ENCODE data around the gene ARG1. TPM values are rescaled to one million over a fixed set of nuclear protein-coding genes. Genes with fewer than 3 reads are reported as not detected.

Gene ARG1
- total and polyA plus RNA-seq, 5 donors from 2014 or later, result 3.6 to 19.1 (median 9.1) TPM

GRCh38 chr6:131545317-131545716, 27.7 kb upstream of the ARG1 start:
- no peaks in the 10 kb centered on the region for H3K9me3 ChIP-seq (ENCODE audit: control insufficient read depth in 2 of 2, low read length in 2 of 2)
- H3K36me3 ChIP-seq (ENCODE audit: control insufficient read depth, insufficient read depth, low read length), result no peaks in the 10 kb centered on the region
- Mint-ChIP-seq H3K27me3 (peaks cover 24% of the 10 kb centered on the region), H3K9me3 (peaks cover 0 to 4% (median 0%) of the 10 kb centered on the region in 7 donors), H3K4me3 (no peak overlapping the region), H3K4me1 (no peaks in the 10 kb centered on the region), H3K27ac (no peak overlapping the region), H3K36me3 (no peaks in the 10 kb centered on the region)
- ATAC-seq (ENCODE audit: low read depth in 2 of 2), result no peak
- peaks cover 10% of the 10 kb centered on the region for H3K27me3 ChIP-seq (ENCODE audit: control insufficient read depth, insufficient read depth, low read length)
- H3K4me1 ChIP-seq (ENCODE audit: control insufficient read depth, insufficient read depth, low read length, poor library complexity, severe bottlenecking), result no peaks in the 10 kb centered on the region
- no peak overlapping the region for H3K27ac ChIP-seq (ENCODE audit: insufficient read depth, low read length, poor library complexity, severe bottlenecking)
- H3K4me3 ChIP-seq (ENCODE audit: low read depth, low read length), result no peak overlapping the region
- DNase-seq, result no peak

DNA sequence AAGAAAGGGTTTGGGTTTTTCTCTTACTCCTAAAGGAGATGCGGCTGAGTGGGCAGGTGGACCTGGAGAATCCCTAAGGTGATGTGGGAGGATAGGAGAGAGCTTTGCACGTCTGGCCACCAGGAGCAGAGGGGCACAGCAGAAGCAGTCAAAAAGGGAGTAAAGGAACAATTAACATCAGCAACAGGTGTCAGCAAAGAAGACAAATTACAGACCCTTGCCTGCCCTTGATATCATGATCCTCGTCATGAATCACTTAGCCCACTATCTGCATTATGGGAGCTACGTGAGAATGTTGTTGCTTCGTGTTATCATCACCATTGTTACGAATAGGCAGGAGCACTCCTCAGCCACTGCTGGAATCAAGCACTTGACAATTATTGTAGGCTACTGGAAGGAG, 25.5 kb upstream of the ARG1 start:
- H3K27ac Mint-ChIP-seq, result no peak overlapping the region
- Histone ChIP-seq H3K36me3 (ENCODE audit: control insufficient read depth, insufficient read depth, low read length) (no peaks in the 10 kb centered on the region), H3K4me3 (ENCODE audit: low read depth, low read length) (no peak overlapping the region), H3K9me3 (ENCODE audit: control insufficient read depth in 2 of 2, low read length in 2 of 2) (no peaks in the 10 kb centered on the region), H3K4me1 (ENCODE audit: control insufficient read depth, insufficient read depth, low read length, poor library complexity, severe bottlenecking) (no peaks in the 10 kb centered on the region), H3K27me3 (ENCODE audit: control insufficient read depth, insufficient read depth, low read length) (peaks cover 12% of the 10 kb centered on the region), H3K27ac (ENCODE audit: insufficient read depth, low read length, poor library complexity, severe bottlenecking) (no peak overlapping the region)
- DNase-seq, result no peak
- no peak for ATAC-seq (ENCODE audit: low read depth in 2 of 2)
- H3K27me3 Mint-ChIP-seq, result peaks cover 24% of the 10 kb centered on the region
- H3K36me3 Mint-ChIP-seq, result no peaks in the 10 kb centered on the region
- H3K9me3 Mint-ChIP-seq, result peaks cover 0 to 1% (median 0%) of the 10 kb centered on the region in 7 donors
- no peaks in the 10 kb centered on the region for H3K4me1 Mint-ChIP-seq
- H3K4me3 Mint-ChIP-seq, result no peak overlapping the region

DNA sequence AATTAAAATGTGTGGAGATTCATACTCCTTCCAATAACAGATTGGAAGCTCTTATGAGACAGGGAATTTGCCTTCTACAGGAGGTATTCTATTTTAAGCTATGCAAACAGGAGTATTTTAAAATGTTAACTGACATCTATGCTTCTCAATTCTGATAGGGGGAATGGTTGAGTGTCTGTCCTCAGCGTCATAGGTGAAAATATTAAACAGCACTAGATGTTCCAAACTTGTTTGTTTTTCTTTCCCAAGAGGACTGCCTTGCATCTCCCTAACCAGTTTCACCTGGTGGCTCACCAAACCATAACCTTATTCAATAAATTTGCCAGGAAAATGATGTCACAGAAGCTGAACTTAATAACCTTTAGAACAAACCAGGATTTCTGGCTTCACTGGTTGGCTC, 24.6 kb upstream of the ARG1 start:
- H3K4me3 Mint-ChIP-seq, result no peak overlapping the region
- H3K4me3 ChIP-seq (ENCODE audit: low read depth, low read length), result no peak overlapping the region
- no peaks in the 10 kb centered on the region for H3K36me3 Mint-ChIP-seq
- no peaks in the 10 kb centered on the region for H3K36me3 ChIP-seq (ENCODE audit: control insufficient read depth, insufficient read depth, low read length)
- H3K27ac ChIP-seq (ENCODE audit: insufficient read depth, low read length, poor library complexity, severe bottlenecking), result no peak overlapping the region
- H3K27ac Mint-ChIP-seq, result no peak overlapping the region
- DNase-seq (no peak), ATAC-seq (ENCODE audit: low read depth in 2 of 2) (no peak)
- peaks cover 0 to 3% (median 0%) of the 10 kb centered on the region in 7 donors for H3K9me3 Mint-ChIP-seq
- no peaks in the 10 kb centered on the region for H3K4me1 Mint-ChIP-seq
- H3K27me3 ChIP-seq (ENCODE audit: control insufficient read depth, insufficient read depth, low read length), result peaks cover 12% of the 10 kb centered on the region
- peaks cover 25% of the 10 kb centered on the region for H3K27me3 Mint-ChIP-seq
- no peaks in the 10 kb centered on the region for H3K9me3 ChIP-seq (ENCODE audit: control insufficient read depth in 2 of 2, low read length in 2 of 2)
- H3K4me1 ChIP-seq (ENCODE audit: control insufficient read depth, insufficient read depth, low read length, poor library complexity, severe bottlenecking), result no peaks in the 10 kb centered on the region

DNA sequence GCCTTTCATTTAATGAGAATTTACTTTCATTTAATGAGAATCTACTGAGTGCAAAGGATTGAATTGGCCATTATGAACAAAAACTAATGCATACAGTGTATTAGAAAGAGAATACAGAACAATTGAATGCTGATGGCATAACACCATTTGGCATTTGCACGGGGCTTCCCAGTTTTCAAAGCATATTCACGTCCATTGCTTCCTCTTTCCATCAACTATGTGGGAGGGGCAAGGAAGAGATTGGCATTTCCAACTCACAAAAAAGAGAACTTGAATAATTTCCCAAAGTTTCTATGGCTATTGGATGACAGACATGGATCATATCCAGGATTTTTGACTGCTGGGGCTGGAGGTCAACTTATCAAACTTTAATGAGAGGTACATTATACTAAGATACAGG, 23.2 kb upstream of the ARG1 start:
- H3K27ac Mint-ChIP-seq, result no peak overlapping the region
- no peaks in the 10 kb centered on the region for H3K36me3 Mint-ChIP-seq
- DNase-seq (no peak), ATAC-seq (ENCODE audit: low read depth in 2 of 2) (no peak)
- H3K4me1 ChIP-seq (ENCODE audit: control insufficient read depth, insufficient read depth, low read length, poor library complexity, severe bottlenecking), result no peaks in the 10 kb centered on the region
- peaks cover 0 to 5% (median 0%) of the 10 kb centered on the region in 7 donors for H3K9me3 Mint-ChIP-seq
- peaks cover 20% of the 10 kb centered on the region for H3K27me3 Mint-ChIP-seq
- H3K4me3 ChIP-seq (ENCODE audit: low read depth, low read length), result no peak overlapping the region
- H3K36me3 ChIP-seq (ENCODE audit: control insufficient read depth, insufficient read depth, low read length), result no peaks in the 10 kb centered on the region
- no peaks in the 10 kb centered on the region for H3K9me3 ChIP-seq (ENCODE audit: control insufficient read depth in 2 of 2, low read length in 2 of 2)
- H3K4me3 Mint-ChIP-seq, result no peak overlapping the region
- H3K27ac ChIP-seq (ENCODE audit: insufficient read depth, low read length, poor library complexity, severe bottlenecking), result no peak overlapping the region
- peaks cover 12% of the 10 kb centered on the region for H3K27me3 ChIP-seq (ENCODE audit: control insufficient read depth, insufficient read depth, low read length)
- no peaks in the 10 kb centered on the region for H3K4me1 Mint-ChIP-seq

- no peak for DNase-seq
- Histone ChIP-seq H3K4me3 (ENCODE audit: low read depth, low read length) (no peak overlapping the region), H3K36me3 (ENCODE audit: control insufficient read depth, insufficient read depth, low read length) (no peaks in the 10 kb centered on the region), H3K27ac (ENCODE audit: insufficient read depth, low read length, poor library complexity, severe bottlenecking) (no peak overlapping the region), H3K27me3 (ENCODE audit: control insufficient read depth, insufficient read depth, low read length) (peaks cover 9% of the 10 kb centered on the region), H3K4me1 (ENCODE audit: control insufficient read depth, insufficient read depth, low read length, poor library complexity, severe bottlenecking) (no peaks in the 10 kb centered on the region), H3K9me3 (ENCODE audit: control insufficient read depth in 2 of 2, low read length in 2 of 2) (no peaks in the 10 kb centered on the region)
- H3K27me3 Mint-ChIP-seq, result peaks cover 27% of the 10 kb centered on the region
- ATAC-seq (ENCODE audit: low read depth in 2 of 2), result no peak
- no peak overlapping the region for H3K27ac Mint-ChIP-seq
- H3K9me3 Mint-ChIP-seq, result peaks cover 0 to 5% (median 0%) of the 10 kb centered on the region in 7 donors
- no peaks in the 10 kb centered on the region for H3K36me3 Mint-ChIP-seq
- H3K4me3 Mint-ChIP-seq, result no peak overlapping the region
- H3K4me1 Mint-ChIP-seq, result peaks cover 0 to 2% (median 0%) of the 10 kb centered on the region in 4 donors
Measured at GRCh38 chr6:131551902-131552301, 21.1 kb upstream of the ARG1 start.

DNA sequence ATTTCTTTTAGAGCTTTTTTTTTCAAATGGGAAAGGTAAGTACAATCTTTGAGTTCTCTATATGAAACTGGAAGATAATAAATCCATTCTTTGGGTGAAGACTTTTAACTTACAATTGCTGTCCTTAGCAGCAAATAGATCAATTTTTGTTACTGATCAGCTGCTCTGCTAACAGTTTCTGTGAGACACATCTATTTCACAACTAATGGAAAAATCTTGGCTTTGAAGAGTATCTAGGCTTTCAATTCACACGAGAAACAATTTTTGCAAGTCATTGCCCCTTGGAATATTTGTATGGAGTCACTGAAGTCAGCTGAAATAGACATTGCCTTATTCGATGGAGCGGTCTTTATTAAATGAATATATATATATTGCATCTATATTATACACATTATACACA, 20.5 kb upstream of the ARG1 start:
- DNase-seq (no peak), ATAC-seq (ENCODE audit: low read depth in 2 of 2) (no peak)
- peaks cover 0 to 5% (median 0%) of the 10 kb centered on the region in 4 donors for H3K4me1 Mint-ChIP-seq
- H3K27me3 ChIP-seq (ENCODE audit: control insufficient read depth, insufficient read depth, low read length), result peaks cover 9% of the 10 kb centered on the region
- no peak overlapping the region for H3K4me3 ChIP-seq (ENCODE audit: low read depth, low read length)
- no peaks in the 10 kb centered on the region for H3K4me1 ChIP-seq (ENCODE audit: control insufficient read depth, insufficient read depth, low read length, poor library complexity, severe bottlenecking)
- H3K27ac ChIP-seq (ENCODE audit: insufficient read depth, low read length, poor library complexity, severe bottlenecking), result no peak overlapping the region
- H3K9me3 ChIP-seq (ENCODE audit: control insufficient read depth in 2 of 2, low read length in 2 of 2), result no peaks in the 10 kb centered on the region
- H3K4me3 Mint-ChIP-seq, result no peak overlapping the region
- H3K36me3 Mint-ChIP-seq, result no peaks in the 10 kb centered on the region
- peaks cover 0 to 5% (median 0%) of the 10 kb centered on the region in 7 donors for H3K9me3 Mint-ChIP-seq
- no peaks in the 10 kb centered on the region for H3K36me3 ChIP-seq (ENCODE audit: control insufficient read depth, insufficient read depth, low read length)
- no peak overlapping the region for H3K27ac Mint-ChIP-seq
- peaks cover 26% of the 10 kb centered on the region for H3K27me3 Mint-ChIP-seq

GRCh38 chr6:131555992-131556391, 17.0 kb upstream of the ARG1 start:
- DNase-seq, result no peak
- Mint-ChIP-seq H3K36me3 (no peaks in the 10 kb centered on the region), H3K4me1 (peaks cover 0 to 5% (median 0%) of the 10 kb centered on the region in 4 donors), H3K4me3 (no peak overlapping the region), H3K9me3 (peaks cover 0 to 5% (median 0%) of the 10 kb centered on the region in 7 donors), H3K27me3 (peaks cover 22% of the 10 kb centered on the region), H3K27ac (no peak overlapping the region)
- H3K36me3 ChIP-seq (ENCODE audit: control insufficient read depth, insufficient read depth, low read length), result no peaks in the 10 kb centered on the region
- no peak overlapping the region for H3K4me3 ChIP-seq (ENCODE audit: low read depth, low read length)
- no peak overlapping the region for H3K27ac ChIP-seq (ENCODE audit: insufficient read depth, low read length, poor library complexity, severe bottlenecking)
- no peak for ATAC-seq (ENCODE audit: low read depth in 2 of 2)
- no peaks in the 10 kb centered on the region for H3K4me1 ChIP-seq (ENCODE audit: control insufficient read depth, insufficient read depth, low read length, poor library complexity, severe bottlenecking)
- peaks cover 2% of the 10 kb centered on the region for H3K27me3 ChIP-seq (ENCODE audit: control insufficient read depth, insufficient read depth, low read length)
- no peaks in the 10 kb centered on the region for H3K9me3 ChIP-seq (ENCODE audit: control insufficient read depth in 2 of 2, low read length in 2 of 2)

DNA sequence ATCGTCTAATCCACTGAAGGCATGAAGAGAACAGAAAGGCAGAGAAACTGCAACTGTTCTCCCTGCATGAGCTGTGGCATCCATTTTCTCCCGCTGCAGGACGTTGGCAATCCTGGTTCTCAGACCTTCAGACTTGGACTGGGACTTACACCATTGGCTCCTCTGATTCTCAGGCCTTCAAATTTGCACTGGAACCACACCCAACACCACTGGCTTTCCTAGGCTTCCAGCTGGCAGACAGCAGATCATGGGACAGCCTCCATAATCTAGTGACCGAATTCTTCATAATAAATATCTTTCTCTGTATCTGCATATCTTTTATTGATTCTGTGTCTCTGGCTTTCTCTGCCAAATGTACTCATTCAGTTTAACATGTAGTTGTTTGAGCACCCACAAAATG, 14.1 kb upstream of the ARG1 start:
- H3K4me1 ChIP-seq (ENCODE audit: control insufficient read depth, insufficient read depth, low read length, poor library complexity, severe bottlenecking), result no peaks in the 10 kb centered on the region
- H3K27ac ChIP-seq (ENCODE audit: insufficient read depth, low read length, poor library complexity, severe bottlenecking), result no peak overlapping the region
- H3K27me3 Mint-ChIP-seq, result peaks cover 24% of the 10 kb centered on the region
- ATAC-seq (ENCODE audit: low read depth in 2 of 2) (no peak), DNase-seq (no peak)
- no peak overlapping the region for H3K27ac Mint-ChIP-seq
- H3K4me3 Mint-ChIP-seq, result no peak overlapping the region
- H3K36me3 ChIP-seq (ENCODE audit: control insufficient read depth, insufficient read depth, low read length), result no peaks in the 10 kb centered on the region
- peaks cover 0 to 2% (median 0%) of the 10 kb centered on the region in 7 donors for H3K9me3 Mint-ChIP-seq
- H3K4me1 Mint-ChIP-seq, result peaks cover 0 to 5% (median 0%) of the 10 kb centered on the region in 4 donors
- no peaks in the 10 kb centered on the region for H3K9me3 ChIP-seq (ENCODE audit: control insufficient read depth in 2 of 2, low read length in 2 of 2)
- no peak overlapping the region for H3K4me3 ChIP-seq (ENCODE audit: low read depth, low read length)
- no peaks in the 10 kb centered on the region for H3K36me3 Mint-ChIP-seq
- no peaks in the 10 kb centered on the region for H3K27me3 ChIP-seq (ENCODE audit: control insufficient read depth, insufficient read depth, low read length)
